ENCODE results near the gene TNFSF10. TPM values are rescaled to one million over a fixed set of nuclear protein-coding genes. Genes with fewer than 3 reads are reported as not detected.

Gene TNFSF10
- total RNA-seq, 1 donor from 2014 or later = 18.8 TPM

GRCh38 chr3:172471903-172472302 is 51.3 kb downstream of the TNFSF10 start:
- DNase-seq (no peak), ATAC-seq (no peak)
- intact Hi-C loops (cut with micrococcal nuclease) = no loop called here

- intact Hi-C loops (cut with micrococcal nuclease) = no loop called here
- ATAC-seq = no peak
- DNase-seq = no peak
Observed at GRCh38 chr3:172470588-172470987, 52.6 kb downstream of the TNFSF10 start.

GRCh38 chr3:172467170-172467824 is 55.9 kb downstream of the TNFSF10 start:
- intact Hi-C loops (cut with micrococcal nuclease) = no loop called here
- ATAC-seq = no peak
- DNase-seq = no peak

DNA sequence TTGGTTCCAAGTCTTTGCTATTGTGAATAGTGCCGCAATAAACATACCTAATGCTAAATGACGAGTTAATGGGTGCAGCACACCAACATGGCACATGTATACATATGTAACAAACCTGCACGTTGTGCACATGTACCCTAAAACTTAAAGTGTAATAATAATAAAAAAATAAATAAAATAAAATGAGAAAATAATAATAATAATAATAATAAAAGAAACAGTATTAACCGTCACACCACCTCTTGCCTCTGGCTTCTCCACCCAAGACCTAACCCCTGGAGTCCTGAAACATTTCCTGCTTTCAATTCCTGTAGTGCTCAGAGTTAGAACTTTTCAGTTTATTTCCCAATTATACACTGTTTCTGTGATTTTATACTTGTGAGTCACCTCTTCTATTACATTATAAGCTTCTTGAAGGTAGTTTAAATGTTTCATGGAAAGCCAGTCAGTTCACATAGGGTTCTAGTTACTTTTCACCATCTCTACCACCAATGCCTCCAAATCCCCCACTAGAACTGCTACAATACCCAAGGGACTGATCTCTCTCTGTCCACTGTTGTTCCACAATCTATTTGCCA is 56.6 kb downstream of the TNFSF10 start:
- no peak for ATAC-seq
- intact Hi-C loops (cut with micrococcal nuclease) = no loop called here
- no peak for DNase-seq

- ATAC-seq (no peak), DNase-seq (no peak)
- intact Hi-C loops (cut with micrococcal nuclease) = no loop called here
Observed at GRCh38 chr3:172465281-172465680, 57.9 kb downstream of the TNFSF10 start.

- intact Hi-C loops (cut with micrococcal nuclease) = no loop called here
- ATAC-seq (no peak), DNase-seq (no peak)
Observed at GRCh38 chr3:172464306-172464705, 58.9 kb downstream of the TNFSF10 start.

DNA sequence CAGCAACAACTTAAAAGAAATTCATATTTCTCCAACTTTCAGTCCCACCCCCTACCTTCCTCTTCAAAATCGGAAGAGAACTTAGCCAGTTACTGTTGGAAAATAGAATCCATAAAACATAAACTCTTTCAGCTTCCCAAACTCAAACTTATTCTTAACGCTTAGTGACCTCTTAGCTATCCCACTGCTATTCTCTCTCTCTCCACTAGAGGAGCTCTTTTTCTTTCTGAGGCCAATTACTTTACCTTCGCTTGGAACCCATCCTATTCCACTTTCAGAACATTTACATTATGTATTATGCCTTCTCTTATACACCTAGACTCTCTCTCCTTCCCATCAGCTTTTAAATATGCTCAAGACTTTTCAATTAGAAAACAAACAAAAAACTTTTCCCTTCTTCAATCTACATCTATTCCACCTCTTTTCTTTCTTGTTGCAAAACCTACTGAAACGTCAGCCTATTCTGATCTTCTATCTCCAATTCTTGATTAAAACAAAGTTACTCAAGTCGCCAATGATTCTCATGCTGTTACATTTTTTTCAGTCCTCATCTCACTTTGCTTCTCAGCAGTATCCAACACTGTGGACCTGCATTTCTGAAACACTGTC is 61.6 kb downstream of the TNFSF10 start:
- no peak for ATAC-seq
- DNase-seq = no peak
- intact Hi-C loops (cut with micrococcal nuclease) = no loop called here

DNA sequence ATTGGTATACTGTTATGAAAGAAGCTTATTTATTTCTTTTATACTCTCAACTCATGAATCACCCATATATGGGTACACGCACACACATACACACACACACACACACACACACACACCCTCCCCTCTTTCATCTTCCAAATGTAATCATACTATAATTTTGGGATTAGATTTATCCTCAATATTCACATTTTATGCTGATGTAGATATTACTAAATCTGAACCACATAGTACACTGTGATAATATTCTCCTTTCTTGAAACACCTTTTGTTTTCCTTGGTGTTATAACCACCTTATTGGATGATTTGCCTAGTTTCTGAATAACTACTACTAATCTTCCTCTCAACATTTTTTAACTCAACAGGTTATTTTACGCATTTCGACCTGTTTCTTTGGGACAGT is 66.8 kb downstream of the TNFSF10 start:
- ATAC-seq = no peak
- DNase-seq = no peak
- intact Hi-C loops (cut with micrococcal nuclease) = no loop called here

Other genes starting within 250 kb of the TNFSF10 start
- not detected for gene GHSR, start 75.0 kb downstream of the TNFSF10 start, total RNA-seq
- 63.6 TPM for gene NCEH1, start 187.6 kb upstream of the TNFSF10 start, total RNA-seq
- 4.8 TPM for gene ECT2, start 227.3 kb upstream of the TNFSF10 start, total RNA-seq